Activated CD4-positive, alpha-beta T cell treated with anti-CD3 and anti-CD28 coated beads for 24 hours (primary cell): Measurements from ENCODE around the gene PHOSPHO2.

ENCODE experiments used
- DNase-seq, 2 donors: peaks; one replicate each; pipeline ENCODE4 v3.0.0-alpha.2; 2020; ENCODE audit warnings: low read depth in 2 of 2

Gene PHOSPHO2

DNA sequence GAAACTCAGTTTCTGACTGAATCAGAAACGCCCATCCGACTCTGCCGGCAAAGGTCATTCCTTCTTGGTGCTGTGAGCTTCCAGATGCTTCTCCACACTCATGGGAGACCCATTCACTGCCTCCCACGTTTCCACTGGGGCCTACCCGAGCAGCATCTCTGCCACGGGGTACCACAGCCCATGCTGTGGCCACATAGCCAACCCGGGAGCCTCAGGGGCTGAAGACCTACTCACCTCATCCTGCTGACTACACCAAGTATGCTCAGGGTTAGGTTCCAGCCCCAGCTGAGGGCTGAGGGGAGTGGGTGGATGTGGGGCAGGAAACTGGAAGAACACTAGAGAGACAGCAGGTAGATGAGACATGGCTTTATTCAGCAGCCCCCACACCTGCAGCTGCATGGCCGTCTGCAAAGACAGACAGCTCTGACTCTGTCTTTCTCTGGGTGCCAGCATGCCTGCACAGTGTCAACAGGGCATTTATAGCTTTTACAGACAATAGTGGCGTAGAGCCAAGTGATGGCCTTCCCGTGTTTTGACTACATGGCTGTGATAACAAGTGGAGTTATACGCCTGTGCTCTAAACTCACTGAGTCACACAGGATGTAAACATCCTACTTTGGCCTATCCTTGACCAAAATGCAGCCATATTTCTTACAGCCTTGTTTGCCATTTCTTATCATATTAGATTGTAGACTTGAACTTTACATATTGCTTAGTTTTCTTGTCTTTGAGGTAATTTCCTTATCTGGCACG lies 22.8 kb downstream of the PHOSPHO2 start:
- no peak for DNase-seq

GRCh38 chr2:169717691-169718063 lies 23.4 kb downstream of the PHOSPHO2 start:
- no peak for DNase-seq

DNA sequence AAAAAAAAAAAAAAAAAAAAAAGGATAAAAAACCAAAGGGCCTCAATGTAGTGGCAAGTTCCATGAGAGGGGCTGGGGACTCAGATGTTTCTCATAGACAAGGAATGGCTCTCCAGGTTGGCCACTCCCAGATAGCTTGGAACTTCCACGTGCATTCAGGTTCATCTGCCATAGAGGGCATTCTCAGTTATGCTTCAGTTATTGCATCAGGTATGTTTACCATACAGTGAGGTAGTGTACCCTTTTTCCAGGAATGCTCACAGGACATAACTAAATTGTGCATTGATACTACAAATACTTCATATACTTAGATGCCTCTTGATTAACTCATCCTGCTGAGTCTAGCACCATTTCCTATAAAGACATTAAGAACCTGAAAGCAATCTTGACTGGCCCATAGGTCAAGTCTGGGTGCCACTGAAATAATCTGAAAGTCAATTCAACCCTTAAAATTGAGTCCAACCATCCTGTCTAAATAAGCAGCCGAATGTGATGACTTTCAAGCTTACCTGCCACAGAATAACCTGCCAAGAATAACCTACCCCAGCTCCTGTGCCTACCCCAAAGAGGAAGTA lies 24.7 kb downstream of the PHOSPHO2 start:
- no peak for DNase-seq

- no peak for DNase-seq
These were observed 26.7 kb downstream of the PHOSPHO2 start for GRCh38 chr2:169721016-169721415.

DNA sequence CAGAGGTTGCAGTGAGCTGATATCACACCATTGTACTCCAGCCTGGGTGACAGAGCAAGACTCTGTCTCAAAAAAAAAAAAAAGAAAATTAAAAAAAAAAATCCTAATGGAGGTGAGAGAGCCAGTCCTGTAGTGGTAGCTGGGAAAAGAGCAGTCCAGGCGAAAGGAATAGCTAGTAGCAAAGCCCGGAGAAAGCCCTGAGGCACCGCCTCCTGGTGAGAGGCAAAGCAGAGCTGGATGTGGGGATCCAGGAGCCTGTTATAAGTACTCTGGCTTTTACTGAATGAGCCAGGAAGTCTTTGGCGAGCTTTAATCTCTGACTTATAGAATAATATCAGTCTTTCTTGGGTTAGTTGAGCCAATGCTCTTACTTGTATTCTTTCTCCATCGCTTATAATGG lies 32.8 kb downstream of the PHOSPHO2 start:
- DNase-seq, result no peak

DNA sequence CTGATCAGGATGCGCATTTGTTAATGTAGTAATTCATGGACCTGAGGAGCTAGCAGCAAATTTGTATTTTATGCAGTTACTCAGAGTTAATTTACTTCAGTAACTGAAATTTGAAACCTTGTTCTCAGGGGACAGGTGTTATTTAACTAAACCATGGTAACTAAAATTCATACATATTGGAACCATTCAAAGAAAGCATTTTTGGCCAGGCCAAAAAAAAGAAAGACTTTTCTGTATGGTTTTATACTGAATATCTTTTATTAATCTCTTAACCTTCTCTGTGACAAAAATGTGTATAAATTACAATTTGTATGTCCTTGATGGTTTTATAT lies 35.0 kb downstream of the PHOSPHO2 start:
- DNase-seq, result no peak

DNA sequence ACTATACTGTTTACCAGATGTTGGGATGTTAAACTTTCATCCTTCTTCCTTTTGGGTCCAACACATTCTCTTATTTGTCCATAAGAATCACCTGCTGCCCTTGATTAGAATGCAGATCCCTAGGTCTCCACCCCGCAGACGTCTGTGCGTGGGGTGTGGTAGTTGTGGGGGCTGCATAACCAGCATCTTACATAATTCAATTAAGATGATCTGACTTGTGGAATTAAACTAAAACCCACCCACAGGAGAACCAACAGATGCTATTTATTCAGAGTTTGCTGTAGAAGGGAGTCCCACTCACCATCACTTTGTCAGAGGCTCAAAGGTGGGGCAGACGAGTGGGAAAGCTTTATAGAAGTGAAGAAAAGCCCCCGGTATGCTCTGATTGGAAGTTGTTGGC lies 37.8 kb downstream of the PHOSPHO2 start:
- DNase-seq, result no peak

- no peak for DNase-seq
These were observed 38.5 kb downstream of the PHOSPHO2 start for GRCh38 chr2:169732583-169733358.

DNA sequence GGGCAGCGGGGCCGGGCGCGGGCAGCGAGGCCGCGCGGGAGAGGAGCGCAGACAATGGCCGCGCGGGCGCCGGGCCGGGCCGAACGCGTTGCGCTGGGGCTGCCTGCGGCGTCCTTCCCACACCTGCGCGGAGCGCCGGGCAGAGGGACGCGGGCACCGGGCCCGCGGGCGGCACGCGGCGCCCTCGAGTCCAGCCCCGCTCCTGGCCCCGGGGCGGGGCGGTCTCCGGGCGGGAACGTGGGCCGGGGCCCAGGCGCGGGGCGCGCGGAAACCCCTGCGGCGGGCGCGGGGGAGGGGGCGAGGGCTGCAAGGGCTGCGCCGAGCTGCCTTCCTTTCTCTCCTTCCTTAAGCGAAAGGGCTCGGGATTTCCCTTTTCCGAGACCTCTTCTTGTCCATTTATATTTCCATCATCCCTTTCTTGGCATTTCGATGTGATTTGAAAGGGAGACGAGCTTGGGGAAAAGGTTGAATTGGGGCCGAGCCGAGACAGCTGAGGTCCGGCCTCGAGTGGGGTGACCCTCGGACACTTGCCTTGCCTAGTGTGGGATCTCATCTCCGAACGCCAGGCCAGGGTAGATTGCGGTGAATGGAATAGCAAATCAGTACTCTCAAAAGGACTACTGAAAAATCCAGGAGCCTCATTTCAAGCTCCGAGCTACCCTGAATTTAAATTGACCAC lies 40.0 kb downstream of the PHOSPHO2 start:
- DNase-seq, result no peak

GRCh38 chr2:169735623-169736022 lies 41.4 kb downstream of the PHOSPHO2 start:
- DNase-seq, result no peak

DNA sequence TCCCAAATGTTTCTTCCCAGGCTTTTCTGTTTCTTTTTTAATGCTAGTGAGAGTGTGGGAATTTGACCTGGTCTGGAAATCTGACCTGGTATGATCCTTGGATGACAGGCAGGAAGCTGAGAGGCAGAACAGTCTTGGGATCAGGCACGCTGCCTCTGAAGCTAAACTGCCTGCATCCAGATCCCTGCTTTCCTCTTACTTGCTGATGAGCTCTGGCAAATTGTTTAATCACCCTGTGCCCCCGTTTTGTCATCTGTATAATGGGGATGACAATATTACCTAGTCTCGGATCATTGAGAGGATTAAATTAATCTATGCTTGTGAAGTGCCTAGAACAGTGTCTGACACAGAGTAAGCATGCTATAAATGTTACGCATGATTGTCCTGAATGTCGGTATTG lies 42.6 kb downstream of the PHOSPHO2 start:
- DNase-seq, result no peak

- no peak for DNase-seq
These were observed 44.4 kb downstream of the PHOSPHO2 start for GRCh38 chr2:169738566-169739229.

DNA sequence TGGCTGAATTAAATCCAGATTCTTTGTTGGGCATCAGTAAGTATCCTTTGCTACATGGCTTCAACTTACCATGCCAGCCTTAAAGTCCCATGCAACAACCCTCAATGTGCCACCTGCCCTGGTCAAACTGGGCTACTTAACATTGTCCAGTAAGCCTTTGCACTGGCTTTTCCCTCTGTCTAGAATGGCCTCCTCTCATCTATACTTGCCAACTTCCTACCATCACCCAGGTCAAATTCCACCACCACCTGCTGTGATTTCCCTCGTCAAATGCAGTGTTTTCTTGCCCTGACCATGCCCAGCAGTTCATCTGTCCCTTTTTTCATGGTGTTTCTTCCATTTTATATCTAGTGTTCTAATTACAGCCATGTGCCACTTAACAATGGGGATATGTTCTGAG lies 45.1 kb downstream of the PHOSPHO2 start:
- no peak for DNase-seq

- no peak for DNase-seq
These were observed 49.3 kb downstream of the PHOSPHO2 start for GRCh38 chr2:169743549-169743948.

GRCh38 chr2:169746240-169746639 lies 52.0 kb downstream of the PHOSPHO2 start:
- no peak for DNase-seq

GRCh38 chr2:169748319-169748718 lies 54.0 kb downstream of the PHOSPHO2 start:
- DNase-seq, result no peak
